ENCODE data around the gene AFG3L2. TPM values are rescaled to one million over a fixed set of nuclear protein-coding genes. Genes with fewer than 3 reads are reported as not detected.

The AFG3L2 gene
- total RNA-seq, 1 experiment from 2014 or later: 66.7 TPM

GRCh38 chr18:12334366-12334808, 42.6 kb downstream of the AFG3L2 start (continued):
- TF ChIP-seq MAX (IDR thresholded peaks at IDR 0.05): no peak
- TF ChIP-seq CBX3 (IDR thresholded peaks at IDR 0.05; ENCODE audit: low read depth): no peak
- no peak for TF ChIP-seq JUND (IDR thresholded peaks at IDR 0.05)
- TF ChIP-seq SP1 (IDR thresholded peaks at IDR 0.05; ENCODE audit: low read depth): no peak
- no peak for TF ChIP-seq POLR2AphosphoS5 (IDR thresholded peaks at IDR 0.05; ENCODE audit: low read depth, low read length)

GRCh38 chr18:12333506-12334290, 43.3 kb downstream of the AFG3L2 start:
- ChIA-PET CTCF (no interaction called here), POLR2A (no interaction called here), RAD21 (ENCODE audit: low non-redundant PET in 1 of 2, low total read pairs in 2 of 2, uncharacterized antibody in 2 of 2, unreplicated experiment in 2 of 2) (no interaction called here)
- H3K9me3 ChIP-seq (ENCODE audit: control insufficient read depth in 1 of 2, insufficient read depth in 1 of 2, low read depth in 1 of 2, low read length in 2 of 2): no peaks in the 10 kb centered on the region
- no peak overlapping the region for H2AFZ ChIP-seq (ENCODE audit: low read depth, low read length, poor library complexity, severe bottlenecking)
- no TSS peak for BruUV-seq (replicated peaks)
- no peaks in the 10 kb centered on the region for H3K79me2 ChIP-seq (ENCODE audit: insufficient read depth, low read length)
- H3K27ac ChIP-seq (ENCODE audit: low read depth, low read length): no peak overlapping the region
- H3K9ac ChIP-seq (ENCODE audit: low read length): no peak overlapping the region
- H3K36me3 ChIP-seq (ENCODE audit: control insufficient read depth in 1 of 2, insufficient read depth in 2 of 2, low read length in 2 of 2): peaks cover 11 to 29% of the 10 kb centered on the region in 2 experiments
- ATAC-seq (no peak), DNase-seq (ENCODE audit: low read depth, low spot score) (no peak)
- TF ChIP-seq FOSL1 (IDR thresholded peaks at IDR 0.05; ENCODE audit: low read depth) (no peak), EZH2 (IDR thresholded peaks at IDR 0.05) (no peak), SP1 (IDR thresholded peaks at IDR 0.05; ENCODE audit: low read depth) (no peak), ZBTB33 (IDR thresholded peaks at IDR 0.05; ENCODE audit: extremely low read depth, insufficient replicate concordance, low read length) (no peak), ATF3 (IDR thresholded peaks at IDR 0.05) (no peak)
- no peak overlapping the region for H3K4me2 ChIP-seq (ENCODE audit: low read length)
- H3K27me3 ChIP-seq (ENCODE audit: insufficient read depth, low read length): no peaks in the 10 kb centered on the region
- no peaks in the 10 kb centered on the region for H3K9me2 ChIP-seq (ENCODE audit: insufficient read depth)
- intact Hi-C loops (cut with micrococcal nuclease): no loop called here
- H4K20me1 ChIP-seq (ENCODE audit: insufficient read depth): no peaks in the 10 kb centered on the region
- peaks cover 10 to 19% of the 10 kb centered on the region in 2 experiments; a peak in 3 of 4 replicates for H3K4me1 ChIP-seq (ENCODE audit: control insufficient read depth in 1 of 2, insufficient read depth in 2 of 2, low read length in 2 of 2)
- H3K4me3 ChIP-seq (replicated peaks in 1 of 2; ENCODE audit: low read depth in 1 of 2, low read length in 2 of 2): no peak overlapping the region

Measured in HCT116 (cell line).